SK-N-SH treated with all-trans-retinoic acid at 6 μM for 48 hours (cell line): ENCODE measurements around the gene CDH11.

Experiments used
- ATAC-seq: fragments of 200-7000 bp; cut with Tn5 transposase; 3 replicates; pipeline ENCODE4 v1.9.1; 2020; ENCODE audit warnings: mild to moderate bottlenecking, moderate library complexity
- ARNTL ChIP-seq: fragments of 450-650 bp; formaldehyde crosslinking; IDR thresholded peaks from 2 replicates; pipeline ENCODE4 v1.5.0; 2020; ENCODE audit warnings: low read depth, mild to moderate bottlenecking, moderate library complexity, borderline replicate concordance
- BACH2 ChIP-seq: fragments of 250-450 bp; sonication (Bioruptor Pico); IDR thresholded peaks from 2 replicates; pipeline ENCODE4 v1.9.0; 2021; ENCODE audit warnings: mild to moderate bottlenecking, borderline replicate concordance
- CREB5 ChIP-seq: fragments of 250-450 bp; sonication (Bioruptor Pico); IDR thresholded peaks from 2 replicates; pipeline ENCODE4 v1.5.1; 2020; ENCODE audit warnings: low read depth, mild to moderate bottlenecking, moderate library complexity
- CSDC2 ChIP-seq: fragments of 250-450 bp; sonication (Bioruptor Pico); IDR thresholded peaks from 2 replicates; pipeline ENCODE4 v1.5.0; 2020; ENCODE audit warnings: mild to moderate bottlenecking, moderate library complexity
- ESRRG ChIP-seq: fragments of 250-450 bp; sonication (Bioruptor Pico); IDR thresholded peaks from 2 replicates; pipeline ENCODE4 v1.6.1; 2021; ENCODE audit warnings: mild to moderate bottlenecking
- GLIS3 ChIP-seq: fragments of 250-450 bp; sonication (Bioruptor Pico); IDR thresholded peaks from 2 replicates; pipeline ENCODE4 v1.5.0; 2020; ENCODE audit warnings: mild to moderate bottlenecking, moderate library complexity
- ISL1 ChIP-seq: fragments of 250-450 bp; sonication (Bioruptor Pico); IDR thresholded peaks from 2 replicates; pipeline ENCODE4 v2.1.2; 2022; ENCODE audit warnings: mild to moderate bottlenecking, moderate library complexity
- OSR1 ChIP-seq: fragments of 250-450 bp; sonication (Bioruptor Pico); IDR thresholded peaks from 2 replicates; pipeline ENCODE4 v1.8.0; 2022; ENCODE audit warnings: moderate library complexity, mild to moderate bottlenecking, inconsistent platforms
- PATZ1 ChIP-seq: fragments of 250-450 bp; sonication (Bioruptor Pico); IDR thresholded peaks from 2 replicates; pipeline ENCODE4 v1.8.0; 2020; ENCODE audit warnings: mild to moderate bottlenecking, moderate library complexity, borderline replicate concordance
- POU6F1 ChIP-seq: fragments of 250-450 bp; sonication (Bioruptor Pico); IDR thresholded peaks from 2 replicates; pipeline ENCODE4 v1.8.0; 2021; ENCODE audit warnings: low read depth, mild to moderate bottlenecking, moderate library complexity, borderline replicate concordance
- PPARA ChIP-seq: fragments of 250-450 bp; sonication (Bioruptor Pico); IDR thresholded peaks from 2 replicates; pipeline ENCODE4 v1.5.0; 2020; ENCODE audit warnings: mild to moderate bottlenecking, borderline replicate concordance
- SNAI2 ChIP-seq: fragments of 250-450 bp; sonication (Bioruptor Pico); IDR thresholded peaks from 2 replicates; pipeline ENCODE4 v1.5.0; 2020; ENCODE audit warnings: mild to moderate bottlenecking, moderate library complexity
- TCF4 ChIP-seq: fragments of 250-450 bp; sonication (Bioruptor Pico); IDR thresholded peaks from 2 replicates; pipeline ENCODE4 v1.8.0; 2021; ENCODE audit warnings: mild to moderate bottlenecking, moderate library complexity, borderline replicate concordance
- TSHZ2 ChIP-seq: fragments of 250-450 bp; sonication (Bioruptor Pico); IDR thresholded peaks from 2 replicates; pipeline ENCODE4 v1.5.0; 2020; ENCODE audit warnings: mild to moderate bottlenecking, moderate library complexity
- ZC3H10 ChIP-seq: fragments of 250-450 bp; sonication (Bioruptor Pico); IDR thresholded peaks from 2 replicates; pipeline ENCODE4 v1.5.1; 2021; ENCODE audit warnings: mild to moderate bottlenecking, moderate library complexity
- ZFP3 ChIP-seq: fragments of 250-450 bp; sonication (Bioruptor Pico); IDR thresholded peaks from 2 replicates; pipeline ENCODE4 v1.5.0; 2020; ENCODE audit warnings: mild to moderate bottlenecking, moderate library complexity
- ZFP30 ChIP-seq: fragments of 450-650 bp; formaldehyde crosslinking; IDR thresholded peaks from 2 replicates; pipeline ENCODE4 v1.5.0; 2022; ENCODE audit warnings: mild to moderate bottlenecking, moderate library complexity
- ZNF70 ChIP-seq: fragments of 450-650 bp; formaldehyde crosslinking; IDR thresholded peaks from 2 replicates; pipeline ENCODE4 v1.5.0; 2020; ENCODE audit warnings: mild to moderate bottlenecking, moderate library complexity
- ZNF8 ChIP-seq: fragments of 450-650 bp; formaldehyde crosslinking; IDR thresholded peaks from 2 replicates; pipeline ENCODE4 v1.5.0; 2020; ENCODE audit warnings: mild to moderate bottlenecking, moderate library complexity
- TF ChIP-seq, protein P1 (sequence below): fragments of 250-450 bp; sonication (Bioruptor Pico); IDR thresholded peaks from 2 replicates; pipeline ENCODE4 v1.5.1; 2021; ENCODE audit warnings: mild to moderate bottlenecking, moderate library complexity

The CDH11 gene

GRCh38 chr16:65122724-65123395, 997 bp upstream of the CDH11 start:
- TF ChIP-seq BACH2 (CRISPR knock-in tag) (no peak), ZNF8 (CRISPR knock-in tag) (0 out of 2 replicates have a peak, but pooled peaks have one; percentile 9), ZFP30 (CRISPR knock-in tag) (no peak)
- peak; percentile 57 for ATAC-seq

DNA sequence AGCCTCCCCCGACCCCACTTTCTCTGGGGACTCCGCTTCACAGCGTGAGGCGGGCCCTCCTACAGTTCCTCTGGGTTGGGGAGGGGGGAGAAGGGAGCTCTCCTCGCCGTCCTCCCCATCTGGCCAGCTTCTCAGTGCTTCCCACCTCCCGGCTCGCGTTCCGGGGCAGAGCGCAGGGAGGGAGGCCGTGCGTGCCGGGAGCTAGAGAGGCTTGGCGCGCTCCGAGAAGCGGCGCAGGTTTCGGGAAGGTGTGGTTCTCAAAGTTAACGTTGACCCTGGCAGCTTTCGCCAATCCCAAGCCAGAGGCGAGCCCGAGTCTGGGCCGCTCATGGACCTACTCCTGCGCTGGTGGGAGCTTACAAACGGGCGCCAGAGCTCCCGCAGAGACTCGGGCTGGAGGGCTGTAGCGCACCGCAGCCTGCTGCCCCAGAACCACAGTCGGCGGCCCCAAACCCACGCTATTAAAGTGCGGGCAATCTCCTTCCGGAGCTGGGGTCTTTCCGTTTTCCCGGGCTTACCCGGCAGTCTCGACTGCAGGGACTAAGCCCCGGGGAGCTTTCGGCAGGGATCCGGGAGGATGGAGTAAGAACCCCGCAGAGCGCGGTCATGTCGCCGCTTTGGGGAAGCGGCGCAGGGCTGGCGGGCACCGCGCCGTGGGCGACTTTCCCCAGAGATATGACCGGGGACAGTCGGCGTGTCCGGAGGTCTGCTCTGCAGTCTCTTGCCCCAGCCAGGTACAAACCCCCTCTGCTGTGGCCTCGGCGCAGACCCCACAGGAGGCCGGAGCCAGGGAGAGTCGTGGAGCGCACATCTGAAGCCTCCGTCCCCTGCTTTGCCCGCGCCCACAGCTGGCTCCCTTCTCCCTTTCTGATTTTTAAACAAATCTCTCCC, 787 bp downstream of the CDH11 start:
- peak; percentile 5 for ATAC-seq
- TF ChIP-seq TSHZ2 (CRISPR knock-in tag) (no peak), GLIS3 (CRISPR knock-in tag) (no peak), ZFP30 (CRISPR knock-in tag) (no peak), ZNF70 (CRISPR knock-in tag) (no peak), OSR1 (no peak), PATZ1 (CRISPR knock-in tag) (no peak), ZC3H10 (CRISPR knock-in tag) (no peak), POU6F1 (CRISPR knock-in tag) (no peak), TCF4 (no peak), SNAI2 (CRISPR knock-in tag) (no peak), CSDC2 (CRISPR knock-in tag) (no peak), ZFP3 (no peak), ZNF8 (CRISPR knock-in tag) (no peak), PPARA (no peak), ISL1 (CRISPR knock-in tag) (no peak), ARNTL (CRISPR knock-in tag) (no peak), ESRRG (CRISPR knock-in tag) (no peak), CREB5 (CRISPR knock-in tag) (no peak)
- TF ChIP-seq, protein P1, sequence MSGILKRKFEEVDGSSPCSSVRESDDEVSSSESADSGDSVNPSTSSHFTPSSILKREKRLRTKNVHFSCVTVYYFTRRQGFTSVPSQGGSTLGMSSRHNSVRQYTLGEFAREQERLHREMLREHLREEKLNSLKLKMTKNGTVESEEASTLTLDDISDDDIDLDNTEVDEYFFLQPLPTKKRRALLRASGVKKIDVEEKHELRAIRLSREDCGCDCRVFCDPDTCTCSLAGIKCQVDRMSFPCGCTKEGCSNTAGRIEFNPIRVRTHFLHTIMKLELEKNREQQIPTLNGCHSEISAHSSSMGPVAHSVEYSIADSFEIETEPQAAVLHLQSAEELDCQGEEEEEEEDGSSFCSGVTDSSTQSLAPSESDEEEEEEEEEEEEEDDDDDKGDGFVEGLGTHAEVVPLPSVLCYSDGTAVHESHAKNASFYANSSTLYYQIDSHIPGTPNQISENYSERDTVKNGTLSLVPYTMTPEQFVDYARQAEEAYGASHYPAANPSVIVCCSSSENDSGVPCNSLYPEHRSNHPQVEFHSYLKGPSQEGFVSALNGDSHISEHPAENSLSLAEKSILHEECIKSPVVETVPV (CRISPR knock-in tag): no peak

DNA sequence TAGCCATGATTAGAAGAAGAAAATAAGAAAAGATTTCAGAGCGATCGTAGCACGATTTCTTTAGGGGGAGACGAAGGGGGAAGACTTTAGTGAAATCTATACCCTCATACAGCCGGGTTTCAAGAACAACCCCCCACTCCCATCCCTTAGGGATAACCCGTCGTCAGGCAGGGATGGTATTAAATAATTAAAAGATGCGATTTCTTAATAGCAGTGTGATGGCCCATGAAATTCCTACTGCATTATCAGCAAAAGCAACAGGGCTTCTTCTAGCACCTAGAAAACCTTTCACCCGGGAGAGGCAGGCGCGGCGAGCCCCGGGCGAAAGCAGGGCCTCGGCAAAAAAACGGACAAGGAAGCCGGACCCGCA, 1.4 kb downstream of the CDH11 start:
- ATAC-seq: no peak
- TF ChIP-seq BACH2 (CRISPR knock-in tag) (no peak), ISL1 (CRISPR knock-in tag) (no peak), TCF4 (no peak)
